HT1080 (cell line): Measurements from ENCODE around the gene FRMPD4. TPM values are rescaled to one million over a fixed set of nuclear protein-coding genes. Genes with fewer than 3 reads are reported as not detected.

Source experiments
- DNase-seq: peaks from one replicate; pipeline ENCODE4 v3.0.0-alpha.2; 2015; ENCODE audit warnings: low read depth
- total RNA-seq: library from RNA; depleted of rRNA; stranded (reverse); fragments of >200 nt; shearing (Covaris generic); gene quantifications from 2 replicates; pipeline ENCODE4 v1.2.3, GENCODE V29; 2014

Gene FRMPD4
- total RNA-seq, 1 experiment from 2014 or later: 0.19 TPM

- DNase-seq: no peak
These were observed 154.9 kb downstream of the FRMPD4 start for GRCh38 chrX:12292996-12293765.

GRCh38 chrX:12297353-12297752 lies 159.1 kb downstream of the FRMPD4 start:
- DNase-seq: no peak

GRCh38 chrX:12301288-12301687 lies 163.0 kb downstream of the FRMPD4 start:
- DNase-seq: no peak

- no peak for DNase-seq
These were observed 166.0 kb downstream of the FRMPD4 start for GRCh38 chrX:12304261-12304660.

GRCh38 chrX:12307961-12308360 lies 169.7 kb downstream of the FRMPD4 start:
- no peak for DNase-seq

- no peak for DNase-seq
These were observed 170.1 kb downstream of the FRMPD4 start for GRCh38 chrX:12308420-12308819.

- no peak for DNase-seq
These were observed 170.9 kb downstream of the FRMPD4 start for GRCh38 chrX:12309040-12309743.

GRCh38 chrX:12309744-12310076 lies 171.4 kb downstream of the FRMPD4 start:
- no peak for DNase-seq

GRCh38 chrX:12314651-12315050 lies 176.4 kb downstream of the FRMPD4 start:
- DNase-seq: no peak

GRCh38 chrX:12315526-12315925 lies 177.3 kb downstream of the FRMPD4 start:
- DNase-seq: no peak

- DNase-seq: no peak
These were observed 180.8 kb downstream of the FRMPD4 start for GRCh38 chrX:12319003-12319519.

GRCh38 chrX:12319992-12320391 lies 181.7 kb downstream of the FRMPD4 start:
- DNase-seq: no peak

- no peak for DNase-seq
These were observed 183.8 kb downstream of the FRMPD4 start for GRCh38 chrX:12322031-12322430.

- no peak for DNase-seq
These were observed 186.9 kb downstream of the FRMPD4 start for GRCh38 chrX:12325171-12325570.

GRCh38 chrX:12327836-12328235 lies 189.6 kb downstream of the FRMPD4 start:
- DNase-seq: no peak

GRCh38 chrX:12329476-12329875 lies 191.2 kb downstream of the FRMPD4 start:
- DNase-seq: no peak

- no peak for DNase-seq
These were observed 192.6 kb downstream of the FRMPD4 start for GRCh38 chrX:12330841-12331240.

GRCh38 chrX:12332786-12333347 lies 194.6 kb downstream of the FRMPD4 start:
- DNase-seq: no peak

GRCh38 chrX:12339921-12340320 lies 201.6 kb downstream of the FRMPD4 start:
- no peak for DNase-seq

GRCh38 chrX:12344954-12345353 lies 206.7 kb downstream of the FRMPD4 start:
- no peak for DNase-seq

GRCh38 chrX:12349201-12349600 lies 210.9 kb downstream of the FRMPD4 start:
- DNase-seq: no peak

- no peak for DNase-seq
These were observed 214.6 kb downstream of the FRMPD4 start for GRCh38 chrX:12352922-12353321.
